Adrenal gland (tissue), 12 donors: Measurements from ENCODE around the gene CDC34. TPM values are rescaled to one million over a fixed set of nuclear protein-coding genes. Genes with fewer than 3 reads are reported as not detected.

Experiments
- DNase-seq, 7 donors: peaks; one replicate each; pipeline ENCODE4 v3.0.0-alpha.2; 2019 to 2020
- H3K27ac ChIP-seq, 5 donors: fragments of 200-600 bp; sonication (generic) in 4 of 5; 1 replicate in 3 of 5; 2 replicates in 2 of 5; pipeline versions ENCODE4 v1.5.1 to v1.8.0; 2016 to 2020; ENCODE audit warnings: mild to moderate bottlenecking in 1 of 5
- H3K27me3 ChIP-seq: fragments of 200-600 bp; 2 replicates; pipeline ENCODE4 v1.8.0; 2021
- H3K36me3 ChIP-seq, 2 donors: fragments of 200-600 bp; replicated peaks in 1 of 2; 1 replicate in 1 of 2; 2 replicates in 1 of 2; pipeline versions ENCODE4 v1.5.1 to v1.8.0; 2018 to 2022
- H3K4me1 ChIP-seq, 2 donors: fragments of 200-600 bp; replicated peaks in 1 of 2; 1 replicate in 1 of 2; 2 replicates in 1 of 2; pipeline versions ENCODE4 v1.5.1 to v1.8.0; 2018 to 2021
- H3K4me3 ChIP-seq, 4 donors: fragments of 200-600 bp; sonication (generic) in 3 of 4; one replicate each; pipeline ENCODE4 v1.5.1; 2016 to 2018
- H3K9me3 ChIP-seq, 3 donors: fragments of 200-600 bp; sonication (generic) in 1 of 3; replicated peaks in 1 of 3; 1 replicate in 2 of 3; 2 replicates in 1 of 3; pipeline versions ENCODE4 v1.5.1 to v1.8.0; 2016 to 2021
- CTCF ChIP-seq, 6 experiments: fragments of 450-650 bp in 4 of 6; fragments of 200-600 bp in 2 of 6; sonication (generic) in 1 of 6; IDR thresholded peaks; 1 replicate in 5 of 6; 2 replicates in 1 of 6; pipeline versions ENCODE4 v1.5.1 to v1.8.0; 2016 to 2021; ENCODE audit warnings: antibody characterized with exemption in 6 of 6, mild to moderate bottlenecking in 2 of 6, moderate library complexity in 1 of 6
- POLR2A ChIP-seq, 2 donors: fragments of 450-650 bp; IDR thresholded peaks; one replicate each; pipeline ENCODE4 v1.6.1; 2017; ENCODE audit warnings: antibody characterized with exemption in 2 of 2, mild to moderate bottlenecking in 2 of 2, moderate library complexity in 1 of 2
- WGBS, 4 donors: extraction: QIAGEN DNeasy Blood & Tissue Kit in 2 of 4; methylation state at CpG; one replicate each; pipeline versions ENCODE4 v1.1.5 to v1.1.7; 2013 to 2017; 5-methylcytosine and 5-hydroxymethylcytosine counted together
- intact Hi-C, 2 donors: fragments of 100-400 bp; cut with DNase I; formaldehyde crosslinking; loops; one replicate each; pipeline versions ENCODE4 v1.14.1 to v1.15.0; 2022 to 2023
- polyA plus RNA-seq, 3 donors: library from polyadenylated mRNA; stranded (reverse); fragments of 200-250 nt in 2 of 3; fragments of 350-450 nt in 1 of 3; fragmentation: Illumina TruSeq in 1 of 3; extraction: RNeasy Lipid Tissue Mini Kit (QIAGEN cat#74804) in 1 of 3; gene quantifications; one replicate each; pipeline ENCODE4 v1.2.3, GENCODE V29; 2013 to 2014
- total RNA-seq, 9 donors: library from RNA; depleted of rRNA in 4 of 9; stranded (reverse); fragments of >200 nt in 4 of 9; fragments of 120-200 nt in 1 of 9; fragmentation: NEBNext Ultra II Directional in 1 of 9; extraction: Animal tissue kit (Norgen Biotek cat#: 25700) in 1 of 9; gene quantifications; one replicate each; pipeline versions ENCODE4 v1.1.0 to v1.2.4, GENCODE V29; 2013 to 2023
- donor health status: healthy with polysubstance abuse.
- donor health status: Bipolar disorder and iron deficiency.
- donor health status: DM: yes; HTN: yes; CAD: no.
- donor health status: DM: no; HTN: no; CAD: no.
- donor health status: DM: no; HTN: no; CAD: no.
- donor health status: DM: yes; HTN: yes; CAD: no.

Gene CDC34
- total and polyA plus RNA-seq, 12 donors = 22.2 to 151 (median 64.9) TPM

GRCh38 chr19:534088-534487, 2.5 kb downstream of the CDC34 start:
- no peak overlapping the region for H3K4me3 ChIP-seq

GRCh38 chr19:535017-535835, 3.7 kb downstream of the CDC34 start:
- Histone ChIP-seq H3K4me3 (no peak overlapping the region), H3K4me1 (peaks cover 13 to 14% of the 10 kb centered on the region in 2 donors), H3K36me3 (peaks cover 0 to 43% of the 10 kb centered on the region in 2 donors), H3K27me3 (no peaks in the 10 kb centered on the region), H3K27ac (no peak overlapping the region), H3K9me3 (no peaks in the 10 kb centered on the region)
- WGBS, 4 donors = 55 to 61% (median 61%) methylated on average over 10 to 16 of the region's 16 CpGs; no CpG with 5 or more reads in 1 of the 4 donors
- intact Hi-C loops = no loop called here
- peak in 1 of 7 donors; percentile 27 for DNase-seq
- TF ChIP-seq POLR2A (IDR thresholded peaks at IDR 0.05) = no peak

More at GRCh38 chr19:534088-534487, 2.5 kb downstream of the CDC34 start:
- Histone ChIP-seq H3K9me3 (no peaks in the 10 kb centered on the region), H3K27ac (peak overlapping the region in 2 of 5 donors; percentile 87 to 97), H3K27me3 (no peaks in the 10 kb centered on the region), H3K4me1 (peaks cover 13 to 14% of the 10 kb centered on the region in 2 donors), H3K36me3 (peaks cover 0 to 36% of the 10 kb centered on the region in 2 donors)
- TF ChIP-seq CTCF (IDR thresholded peaks at IDR 0.05) (no peak), POLR2A (IDR thresholded peaks at IDR 0.05) (no peak)
- intact Hi-C loops = loop anchor here in 1 of 2 donors (5.0 kb wide), 1 partner anchor 33 kb away; no protein-coding TSS in a partner anchor
- WGBS, 4 donors = 66 to 84% (median 70%) methylated on average over 12 to 14 of the region's 14 CpGs
- no peak for DNase-seq

- 83 to 91% (median 89%) methylated on average over 20 to 55 of the region's 55 CpGs for WGBS, 4 donors
- H3K36me3 ChIP-seq = peaks cover 0 to 47% of the 10 kb centered on the region in 2 donors
These were observed 4.7 kb downstream of the CDC34 start for GRCh38 chr19:536031-536880.

GRCh38 chr19:536881-537404, 5.4 kb downstream of the CDC34 start:
- Histone ChIP-seq H3K27me3 (no peaks in the 10 kb centered on the region), H3K4me3 (no peak overlapping the region), H3K9me3 (no peaks in the 10 kb centered on the region), H3K4me1 (peaks cover 13 to 14% of the 10 kb centered on the region in 2 donors), H3K36me3 (peaks cover 0 to 54% of the 10 kb centered on the region in 2 donors), H3K27ac (no peak overlapping the region)
- intact Hi-C loops = no loop called here
- 89 to 94% (median 92%) methylated on average over 16 to 26 of the region's 26 CpGs for WGBS, 4 donors
- TF ChIP-seq CTCF (IDR thresholded peaks at IDR 0.05) (no peak), POLR2A (IDR thresholded peaks at IDR 0.05) (no peak)
- DNase-seq = no peak

More at GRCh38 chr19:536031-536880, 4.7 kb downstream of the CDC34 start:
- Histone ChIP-seq H3K9me3 (no peaks in the 10 kb centered on the region), H3K4me1 (peaks cover 13 to 14% of the 10 kb centered on the region in 2 donors), H3K27me3 (no peaks in the 10 kb centered on the region), H3K4me3 (no peak overlapping the region), H3K27ac (no peak overlapping the region)
- no peak for TF ChIP-seq POLR2A (IDR thresholded peaks at IDR 0.05)
- no peak for TF ChIP-seq CTCF (IDR thresholded peaks at IDR 0.05)
- DNase-seq = no peak
- intact Hi-C loops = no loop called here
